Progenitor cell of endocrine pancreas (in vitro differentiated cells): ENCODE results near the gene SHC2. TPM values are rescaled to one million over a fixed set of nuclear protein-coding genes. Genes with fewer than 3 reads are reported as not detected.

Experiments used
- DNase-seq: peaks from one replicate; pipeline ENCODE4 v3.0.0; 2021; ENCODE audit warnings: low spot score; ENCODE audit not compliant: unreplicated experiment
- H3K27ac Mint-ChIP-seq: 2 replicates; pipeline ENCODE4 v1.8.0; 2021; ENCODE audit warnings: mild to moderate bottlenecking, moderate library complexity, mixed read lengths
- H3K27me3 Mint-ChIP-seq: 2 replicates; pipeline ENCODE4 v1.8.0; 2021; ENCODE audit warnings: mixed read lengths
- H3K36me3 Mint-ChIP-seq: 2 replicates; pipeline ENCODE4 v1.8.0; 2022; ENCODE audit warnings: mixed read lengths; ENCODE audit not compliant: insufficient read depth
- H3K4me1 Mint-ChIP-seq: 2 replicates; pipeline ENCODE4 v1.8.0; 2021; ENCODE audit warnings: low read depth, mixed read lengths
- H3K4me3 Mint-ChIP-seq: 2 replicates; pipeline ENCODE4 v1.8.0; 2021; ENCODE audit warnings: low read depth, mild to moderate bottlenecking, moderate library complexity, mixed read lengths
- H3K9me3 Mint-ChIP-seq: 2 replicates; pipeline ENCODE4 v1.8.0; 2021; ENCODE audit warnings: low read depth, mixed read lengths
- CTCF ChIP-seq: fragments of 200-600 bp; sonication (generic); IDR thresholded peaks from one replicate; pipeline ENCODE4 v1.5.0; 2021; ENCODE audit warnings: antibody characterized with exemption, mild to moderate bottlenecking; ENCODE audit not compliant: unreplicated experiment
- total RNA-seq: library from RNA; stranded (reverse); gene quantifications from 2 replicates; pipeline ENCODE4 v1.2.1, GENCODE V29; 2021

Gene SHC2
- total RNA-seq, 1 donor from 2014 or later = 159 TPM

- Mint-ChIP-seq H3K9me3 (no peaks in the 10 kb centered on the region), H3K36me3 (no peaks in the 10 kb centered on the region), H3K4me1 (no peaks in the 10 kb centered on the region), H3K27me3 (peaks cover 7% of the 10 kb centered on the region), H3K4me3 (no peak overlapping the region), H3K27ac (no peak overlapping the region)
- DNase-seq = no peak
- no peak for TF ChIP-seq CTCF
These were observed 9.0 kb upstream of the SHC2 start for GRCh38 chr19:469833-470232.

- Mint-ChIP-seq H3K27me3 (peaks cover 10% of the 10 kb centered on the region), H3K27ac (no peak overlapping the region), H3K36me3 (no peaks in the 10 kb centered on the region), H3K4me3 (no peak overlapping the region), H3K9me3 (no peaks in the 10 kb centered on the region), H3K4me1 (no peaks in the 10 kb centered on the region)
- TF ChIP-seq CTCF = no peak
- DNase-seq = no peak
These were observed 7.9 kb upstream of the SHC2 start for GRCh38 chr19:468587-469256.

- no peak overlapping the region for H3K4me3 Mint-ChIP-seq
- no peaks in the 10 kb centered on the region for H3K4me1 Mint-ChIP-seq
- no peak for DNase-seq
- H3K27ac Mint-ChIP-seq = no peak overlapping the region
- no peaks in the 10 kb centered on the region for H3K9me3 Mint-ChIP-seq
- peaks cover 10% of the 10 kb centered on the region for H3K27me3 Mint-ChIP-seq
- TF ChIP-seq CTCF = no peak
- no peaks in the 10 kb centered on the region for H3K36me3 Mint-ChIP-seq
These were observed 6.7 kb upstream of the SHC2 start for GRCh38 chr19:467554-467953.

- H3K9me3 Mint-ChIP-seq = no peaks in the 10 kb centered on the region
- H3K36me3 Mint-ChIP-seq = no peaks in the 10 kb centered on the region
- H3K27me3 Mint-ChIP-seq = peaks cover 10% of the 10 kb centered on the region
- H3K4me3 Mint-ChIP-seq = no peak overlapping the region
- TF ChIP-seq CTCF = no peak
- H3K4me1 Mint-ChIP-seq = no peaks in the 10 kb centered on the region
- no peak for DNase-seq
- no peak overlapping the region for H3K27ac Mint-ChIP-seq
These were observed 4.4 kb upstream of the SHC2 start for GRCh38 chr19:465056-465816.

GRCh38 chr19:464208-464545, 3.3 kb upstream of the SHC2 start:
- Mint-ChIP-seq H3K9me3 (no peaks in the 10 kb centered on the region), H3K4me3 (no peak overlapping the region), H3K27ac (no peak overlapping the region), H3K4me1 (peaks cover 3% of the 10 kb centered on the region), H3K27me3 (peaks cover 10% of the 10 kb centered on the region), H3K36me3 (no peaks in the 10 kb centered on the region)
- no peak for DNase-seq
- TF ChIP-seq CTCF = no peak
